ENCODE data around the gene TGM4.

TGM4 gene

GRCh38 chr3:44877333-44877732, 2.9 kb downstream of the TGM4 start:
- DNase-seq (ENCODE audit: extremely low read depth in 1 of 2, low read depth in 1 of 2): no peak

- DNase-seq (ENCODE audit: extremely low read depth in 1 of 2, low read depth in 1 of 2): no peak
These were observed 5.9 kb downstream of the TGM4 start for GRCh38 chr3:44880284-44880683.

- no peak for DNase-seq (ENCODE audit: extremely low read depth in 1 of 2, low read depth in 1 of 2)
These were observed 9.0 kb downstream of the TGM4 start for GRCh38 chr3:44883213-44883955.

GRCh38 chr3:44883999-44884431, 9.6 kb downstream of the TGM4 start:
- DNase-seq (ENCODE audit: extremely low read depth in 1 of 2, low read depth in 1 of 2): no peak

- DNase-seq (ENCODE audit: extremely low read depth in 1 of 2, low read depth in 1 of 2): no peak
These were observed 11.2 kb downstream of the TGM4 start for GRCh38 chr3:44885618-44886017.

GRCh38 chr3:44886561-44886960, 12.2 kb downstream of the TGM4 start:
- no peak for DNase-seq (ENCODE audit: extremely low read depth in 1 of 2, low read depth in 1 of 2)

- no peak for DNase-seq (ENCODE audit: extremely low read depth in 1 of 2, low read depth in 1 of 2)
These were observed 12.7 kb downstream of the TGM4 start for GRCh38 chr3:44887101-44887500.

- no peak for DNase-seq (ENCODE audit: extremely low read depth in 1 of 2, low read depth in 1 of 2)
These were observed 15.8 kb downstream of the TGM4 start for GRCh38 chr3:44890258-44890657.

- no peak for DNase-seq (ENCODE audit: extremely low read depth in 1 of 2, low read depth in 1 of 2)
These were observed 16.4 kb downstream of the TGM4 start for GRCh38 chr3:44890852-44891251.

- no peak for DNase-seq (ENCODE audit: extremely low read depth in 1 of 2, low read depth in 1 of 2)
These were observed 18.3 kb downstream of the TGM4 start for GRCh38 chr3:44892689-44893088.

GRCh38 chr3:44893097-44893496, 18.7 kb downstream of the TGM4 start:
- DNase-seq (ENCODE audit: extremely low read depth in 1 of 2, low read depth in 1 of 2): no peak

GRCh38 chr3:44894485-44894884, 20.1 kb downstream of the TGM4 start:
- DNase-seq (ENCODE audit: extremely low read depth in 1 of 2, low read depth in 1 of 2): no peak

GRCh38 chr3:44896440-44896839, 22.0 kb downstream of the TGM4 start:
- no peak for DNase-seq (ENCODE audit: extremely low read depth in 1 of 2, low read depth in 1 of 2)

GRCh38 chr3:44899683-44900367, 25.4 kb downstream of the TGM4 start:
- no peak for DNase-seq (ENCODE audit: extremely low read depth in 1 of 2, low read depth in 1 of 2)

- DNase-seq (ENCODE audit: extremely low read depth in 1 of 2, low read depth in 1 of 2): no peak
These were observed 28.2 kb downstream of the TGM4 start for GRCh38 chr3:44902628-44903027.

- no peak for DNase-seq (ENCODE audit: extremely low read depth in 1 of 2, low read depth in 1 of 2)
These were observed 28.9 kb downstream of the TGM4 start for GRCh38 chr3:44903314-44903713.

GRCh38 chr3:44903751-44904150, 29.3 kb downstream of the TGM4 start:
- no peak for DNase-seq (ENCODE audit: extremely low read depth in 1 of 2, low read depth in 1 of 2)

GRCh38 chr3:44905446-44906157, 31.2 kb downstream of the TGM4 start:
- DNase-seq (ENCODE audit: extremely low read depth in 1 of 2, low read depth in 1 of 2): no peak

GRCh38 chr3:44906997-44907396, 32.6 kb downstream of the TGM4 start:
- DNase-seq (ENCODE audit: extremely low read depth in 1 of 2, low read depth in 1 of 2): peak in 1 of 2 donors; percentile 11

GRCh38 chr3:44907612-44908011, 33.2 kb downstream of the TGM4 start:
- DNase-seq (ENCODE audit: extremely low read depth in 1 of 2, low read depth in 1 of 2): no peak

- no peak for DNase-seq (ENCODE audit: extremely low read depth in 1 of 2, low read depth in 1 of 2)
These were observed 34.7 kb downstream of the TGM4 start for GRCh38 chr3:44909063-44909462.

GRCh38 chr3:44910693-44911092, 36.3 kb downstream of the TGM4 start:
- DNase-seq (ENCODE audit: extremely low read depth in 1 of 2, low read depth in 1 of 2): no peak
